Upper lobe of right lung (tissue), 1 donor: ENCODE data around the gene APBB2. TPM values are rescaled to one million over a fixed set of nuclear protein-coding genes. Genes with fewer than 3 reads are reported as not detected.

Experiments used
- ATAC-seq: fragments of 200-7000 bp; cut with Tn5 transposase; one replicate; pipeline ENCODE4 v1.9.1; 2020; ENCODE audit warnings: mild to moderate bottlenecking, moderate library complexity
- DNase-seq: peaks from one replicate; pipeline ENCODE4 v3.0.0-alpha.2; 2020
- H3K27ac ChIP-seq: fragments of 200-600 bp; one replicate; pipeline ENCODE4 v1.8.0; 2022
- H3K27me3 ChIP-seq: fragments of 200-600 bp; one replicate; pipeline ENCODE4 v1.8.0; 2022; ENCODE audit warnings: mild to moderate bottlenecking
- H3K36me3 ChIP-seq: fragments of 200-600 bp; one replicate; pipeline ENCODE4 v1.8.0; 2022
- H3K4me1 ChIP-seq: fragments of 200-600 bp; one replicate; pipeline ENCODE4 v1.8.0; 2022
- H3K4me3 ChIP-seq: fragments of 200-600 bp; one replicate; pipeline ENCODE4 v1.8.0; 2022; ENCODE audit warnings: mild to moderate bottlenecking
- H3K9me3 ChIP-seq: fragments of 200-600 bp; one replicate; pipeline ENCODE4 v1.8.0; 2022
- CTCF ChIP-seq: fragments of 200-600 bp; IDR thresholded peaks from one replicate; pipeline ENCODE4 v1.8.0; 2022; ENCODE audit warnings: antibody characterized with exemption
- intact Hi-C: fragments of 100-400 bp; cut with DNase I; formaldehyde crosslinking; loops from one replicate; pipeline ENCODE4 v1.11.0; 2022
- total RNA-seq: library from RNA; stranded (reverse); fragmentation: NEBNext Ultra II Directional; extraction: Animal tissue kit (Norgen Biotek cat#: 25700); gene quantifications from one replicate; pipeline ENCODE4 v1.2.1, GENCODE V29; 2021
- donor health status: DM: no; HTN: yes; CAD: no; lungs with severe emphysema.

APBB2 gene
- total RNA-seq, 1 donor from 2014 or later = 88.2 TPM

- peaks cover 16% of the 10 kb centered on the region for H3K4me1 ChIP-seq
- no peaks in the 10 kb centered on the region for H3K36me3 ChIP-seq
- TF ChIP-seq CTCF = no peak
- peak; percentile 91 for ATAC-seq
- no peaks in the 10 kb centered on the region for H3K9me3 ChIP-seq
- DNase-seq = peak; percentile 80
- H3K27me3 ChIP-seq = peaks cover 34% of the 10 kb centered on the region
- no peak overlapping the region for H3K27ac ChIP-seq
- intact Hi-C loops = no loop called here
- peak overlapping the region; percentile 54 for H3K4me3 ChIP-seq
These were observed 43.0 kb upstream of the APBB2 start for GRCh38 chr4:41257257-41257901.

- Histone ChIP-seq H3K27ac (no peak within 1 kb of the TSS), H3K36me3 (no peaks in the 10 kb centered on the region), H3K4me3 (peak within 1 kb of the TSS; percentile 54), H3K9me3 (no peaks in the 10 kb centered on the region), H3K4me1 (peaks cover 16% of the 10 kb centered on the region), H3K27me3 (peaks cover 34% of the 10 kb centered on the region)
- intact Hi-C loops = no loop called here
- TF ChIP-seq CTCF = no peak
- peak; percentile 48 for ATAC-seq
- DNase-seq = no peak
These were observed 42.5 kb upstream of the APBB2 start, which contains the start of gene UCHL1 for GRCh38 chr4:41256740-41257256. Gene UCHL1, plus strand, starts transcription at chr4:41256928. Its CDS starts 49 bp downstream, at chr4:41256977.

- intact Hi-C loops = no loop called here
- ATAC-seq = no peak
- Histone ChIP-seq H3K36me3 (no peaks in the 10 kb centered on the region), H3K27me3 (peaks cover 34% of the 10 kb centered on the region), H3K4me3 (peak overlapping the region; percentile 54), H3K27ac (no peak overlapping the region), H3K4me1 (peaks cover 16% of the 10 kb centered on the region), H3K9me3 (no peaks in the 10 kb centered on the region)
- TF ChIP-seq CTCF = no peak
- DNase-seq = no peak
These were observed 41.9 kb upstream of the APBB2 start for GRCh38 chr4:41256131-41256739.

GRCh38 chr4:41245983-41246382, 31.6 kb upstream of the APBB2 start:
- no peak for DNase-seq
- Histone ChIP-seq H3K4me1 (no peaks in the 10 kb centered on the region), H3K9me3 (no peaks in the 10 kb centered on the region), H3K27me3 (peaks cover 9% of the 10 kb centered on the region), H3K36me3 (no peaks in the 10 kb centered on the region), H3K4me3 (no peak overlapping the region), H3K27ac (no peak overlapping the region)
- intact Hi-C loops = no loop called here
- TF ChIP-seq CTCF = no peak
- ATAC-seq = no peak

- H3K36me3 ChIP-seq = no peaks in the 10 kb centered on the region
- no peak for TF ChIP-seq CTCF
- DNase-seq (no peak), ATAC-seq (no peak)
- H3K27ac ChIP-seq = no peak overlapping the region
- H3K9me3 ChIP-seq = no peaks in the 10 kb centered on the region
- intact Hi-C loops = no loop called here
- H3K4me1 ChIP-seq = no peaks in the 10 kb centered on the region
- H3K27me3 ChIP-seq = no peaks in the 10 kb centered on the region
- no peak overlapping the region for H3K4me3 ChIP-seq
These were observed 27.6 kb upstream of the APBB2 start for GRCh38 chr4:41241919-41242318.
